ENCODE measurements around the gene PLEK.

GRCh38 chr2:68441994-68442322 lies 76.9 kb downstream of the PLEK start:
- TF ChIP-seq CTCF (IDR thresholded peaks at IDR 0.05): peak in 1 of 6 experiments; percentile 20
- TF ChIP-seq POLR2A (IDR thresholded peaks at IDR 0.05): no peak

All from adrenal gland (tissue), 5 donors.